ENCODE data around the gene RPL36. TPM values are rescaled to one million over a fixed set of nuclear protein-coding genes. Genes with fewer than 3 reads are reported as not detected.

RPL36 gene
- total and polyA plus RNA-seq, 9 of the 15 experiments (the other 6 are each of a cell fraction or from before 2014, with no cell fraction given): 350 to 3,412 (median 1,507) TPM

- TF ChIP-seq HMGN3 (IDR thresholded peaks at IDR 0.05; ENCODE audit: borderline replicate concordance, extremely low read depth, insufficient read length, low read depth, low read length): peak; percentile 87
- TF ChIP-seq TAF1 (IDR thresholded peaks at IDR 0.05; ENCODE audit: control insufficient read depth, extremely low read depth, insufficient read depth, low read length, severe bottlenecking): peak; percentile 100
- TF ChIP-seq GABPA (tag; conservative IDR thresholded peaks at IDR 0.05; ENCODE audit: low read depth): peak; percentile 83
- no peak for TF ChIP-seq ILK (tag; IDR thresholded peaks at IDR 0.05; ENCODE audit: borderline replicate concordance, low read depth)
- no peak for TF ChIP-seq CHCHD3 (CRISPR knock-in tag; IDR thresholded peaks at IDR 0.05)
- TF ChIP-seq ZNF280B (CRISPR knock-in tag; IDR thresholded peaks at IDR 0.05): no peak
- TF ChIP-seq, protein P1, sequence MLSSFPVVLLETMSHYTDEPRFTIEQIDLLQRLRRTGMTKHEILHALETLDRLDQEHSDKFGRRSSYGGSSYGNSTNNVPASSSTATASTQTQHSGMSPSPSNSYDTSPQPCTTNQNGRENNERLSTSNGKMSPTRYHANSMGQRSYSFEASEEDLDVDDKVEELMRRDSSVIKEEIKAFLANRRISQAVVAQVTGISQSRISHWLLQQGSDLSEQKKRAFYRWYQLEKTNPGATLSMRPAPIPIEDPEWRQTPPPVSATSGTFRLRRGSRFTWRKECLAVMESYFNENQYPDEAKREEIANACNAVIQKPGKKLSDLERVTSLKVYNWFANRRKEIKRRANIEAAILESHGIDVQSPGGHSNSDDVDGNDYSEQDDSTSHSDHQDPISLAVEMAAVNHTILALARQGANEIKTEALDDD (IDR thresholded peaks at IDR 0.05): no peak
- TF ChIP-seq TAF7 (tag; IDR thresholded peaks at IDR 0.05): peak; percentile 99
- TF ChIP-seq RBM25 (IDR thresholded peaks at IDR 0.05; ENCODE audit: low read depth, low read length, severe bottlenecking): no peak
- TF ChIP-seq ZNF212 (CRISPR knock-in tag; IDR thresholded peaks at IDR 0.05): no peak
- TF ChIP-seq ETV1 (tag; conservative IDR thresholded peaks at IDR 0.05; ENCODE audit: low read depth): peak; percentile 69
- TF ChIP-seq NUFIP1 (IDR thresholded peaks at IDR 0.05; ENCODE audit: partially characterized antibody): no peak
- TF ChIP-seq FOS (IDR thresholded peaks at IDR 0.05; ENCODE audit: extremely low read depth, insufficient read length): no peak
- peak; percentile 44; the same call in 1 of the 2 replicates for TF ChIP-seq TCF7 (IDR thresholded peaks at IDR 0.05; ENCODE audit: borderline replicate concordance)
- TF ChIP-seq ZNF253 (CRISPR knock-in tag; conservative IDR thresholded peaks at IDR 0.05): no peak
- TF ChIP-seq, protein P2, sequence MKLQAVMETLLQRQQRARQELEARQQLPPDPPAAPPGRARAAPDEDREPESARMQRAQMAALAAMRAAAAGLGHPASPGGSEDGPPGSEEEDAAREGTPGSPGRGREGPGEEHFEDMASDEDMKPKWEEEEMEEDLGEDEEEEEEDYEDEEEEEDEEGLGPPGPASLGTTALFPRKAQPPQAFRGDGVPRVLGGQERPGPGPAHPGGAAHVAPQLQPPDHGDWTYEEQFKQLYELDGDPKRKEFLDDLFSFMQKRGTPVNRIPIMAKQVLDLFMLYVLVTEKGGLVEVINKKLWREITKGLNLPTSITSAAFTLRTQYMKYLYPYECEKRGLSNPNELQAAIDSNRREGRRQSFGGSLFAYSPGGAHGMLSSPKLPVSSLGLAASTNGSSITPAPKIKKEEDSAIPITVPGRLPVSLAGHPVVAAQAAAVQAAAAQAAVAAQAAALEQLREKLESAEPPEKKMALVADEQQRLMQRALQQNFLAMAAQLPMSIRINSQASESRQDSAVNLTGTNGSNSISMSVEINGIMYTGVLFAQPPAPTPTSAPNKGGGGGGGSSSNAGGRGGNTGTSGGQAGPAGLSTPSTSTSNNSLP (IDR thresholded peaks at IDR 0.05; ENCODE audit: borderline replicate concordance, low read depth, low read length): no peak
- TF ChIP-seq MXI1 (IDR thresholded peaks at IDR 0.05; ENCODE audit: low read depth, low read length): 0 out of 2 replicates have a peak, but pooled peaks have one; percentile 11
- no peak for TF ChIP-seq MAFF (IDR thresholded peaks at IDR 0.05; ENCODE audit: low read length)
- TF ChIP-seq, protein P3, sequence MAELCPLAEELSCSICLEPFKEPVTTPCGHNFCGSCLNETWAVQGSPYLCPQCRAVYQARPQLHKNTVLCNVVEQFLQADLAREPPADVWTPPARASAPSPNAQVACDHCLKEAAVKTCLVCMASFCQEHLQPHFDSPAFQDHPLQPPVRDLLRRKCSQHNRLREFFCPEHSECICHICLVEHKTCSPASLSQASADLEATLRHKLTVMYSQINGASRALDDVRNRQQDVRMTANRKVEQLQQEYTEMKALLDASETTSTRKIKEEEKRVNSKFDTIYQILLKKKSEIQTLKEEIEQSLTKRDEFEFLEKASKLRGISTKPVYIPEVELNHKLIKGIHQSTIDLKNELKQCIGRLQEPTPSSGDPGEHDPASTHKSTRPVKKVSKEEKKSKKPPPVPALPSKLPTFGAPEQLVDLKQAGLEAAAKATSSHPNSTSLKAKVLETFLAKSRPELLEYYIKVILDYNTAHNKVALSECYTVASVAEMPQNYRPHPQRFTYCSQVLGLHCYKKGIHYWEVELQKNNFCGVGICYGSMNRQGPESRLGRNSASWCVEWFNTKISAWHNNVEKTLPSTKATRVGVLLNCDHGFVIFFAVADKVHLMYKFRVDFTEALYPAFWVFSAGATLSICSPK (IDR thresholded peaks at IDR 0.05; ENCODE audit: borderline replicate concordance): no peak
- TF ChIP-seq SLC30A9 (CRISPR knock-in tag; IDR thresholded peaks at IDR 0.05): no peak
- TF ChIP-seq U2AF1 (optimal IDR thresholded peaks at IDR 0.05; ENCODE audit: low read depth, low read length): peak; percentile 81
These were observed at the start of gene RPL36 (continued) for GRCh38 chr19:5690125-5690954.

Data from K562 (cell line).